Mesendoderm (in vitro differentiated cells): ENCODE results near the gene NPW.

ENCODE experiments used
- DNase-seq: peaks from one replicate; pipeline ENCODE4 v3.0.0; 2013
- H2AK5ac ChIP-seq: 2 replicates; pipeline ENCODE4 v1.6.1; 2013; ENCODE audit warnings: low read length, inconsistent platforms
- H2BK120ac ChIP-seq: 2 replicates; pipeline ENCODE4 v1.6.1; 2013; ENCODE audit warnings: low read depth, mild to moderate bottlenecking, low read length, moderate library complexity, mixed read lengths
- H2BK15ac ChIP-seq: replicated peaks from 2 replicates; pipeline ENCODE4 v1.6.1; 2013; ENCODE audit warnings: low read depth, mild to moderate bottlenecking, moderate library complexity
- H2BK5ac ChIP-seq: 2 replicates; pipeline ENCODE4 v1.6.1; 2013; ENCODE audit warnings: low read length, inconsistent platforms
- H3K18ac ChIP-seq: 2 replicates; pipeline ENCODE4 v1.6.1; 2013; ENCODE audit warnings: mild to moderate bottlenecking, low read length, mixed read lengths
- H3K23ac ChIP-seq: one replicate; pipeline ENCODE4 v1.6.1; 2013; ENCODE audit warnings: low read length
- H3K27ac ChIP-seq: 2 replicates; pipeline ENCODE4 v1.5.1; 2013; ENCODE audit warnings: low read depth, mild to moderate bottlenecking, inconsistent platforms, low read length, moderate library complexity
- H3K27me3 ChIP-seq: 2 replicates; pipeline ENCODE4 v1.6.1; 2013; ENCODE audit warnings: low read length, control low read depth, mild to moderate bottlenecking, inconsistent platforms; ENCODE audit not compliant: insufficient read depth, poor library complexity
- H3K36me3 ChIP-seq: 2 replicates; pipeline ENCODE4 v1.6.1; 2013; ENCODE audit warnings: low read length, inconsistent platforms; ENCODE audit not compliant: control insufficient read depth, insufficient read depth
- H3K4ac ChIP-seq: one replicate; pipeline ENCODE4 v1.6.1; 2013; ENCODE audit warnings: low read depth, mild to moderate bottlenecking, low read length, moderate library complexity
- H3K4me1 ChIP-seq: 2 replicates; pipeline ENCODE4 v1.6.1; 2013; ENCODE audit warnings: low read depth, low read length, inconsistent platforms; ENCODE audit not compliant: control insufficient read depth
- H3K4me2 ChIP-seq: 2 replicates; pipeline ENCODE4 v1.6.1; 2013; ENCODE audit warnings: low read length
- H3K4me3 ChIP-seq: 2 replicates; pipeline ENCODE4 v1.5.1; 2013; ENCODE audit warnings: mild to moderate bottlenecking, low read length
- H3K56ac ChIP-seq: one replicate; pipeline ENCODE4 v1.6.1; 2013; ENCODE audit warnings: low read length
- H3K79me1 ChIP-seq: 2 replicates; pipeline ENCODE4 v1.6.1; 2013; ENCODE audit warnings: low read length, inconsistent platforms
- H3K79me2 ChIP-seq: 2 replicates; pipeline ENCODE4 v1.6.1; 2013; ENCODE audit warnings: mild to moderate bottlenecking, low read length; ENCODE audit not compliant: control insufficient read depth, insufficient read depth
- H3K9ac ChIP-seq: 2 replicates; pipeline ENCODE4 v1.6.1; 2013; ENCODE audit warnings: low read length, inconsistent platforms
- H4K5ac ChIP-seq: one replicate; pipeline ENCODE4 v1.6.1; 2013; ENCODE audit warnings: low read length
- H4K8ac ChIP-seq: one replicate; pipeline ENCODE4 v1.6.1; 2013; ENCODE audit warnings: low read depth, mild to moderate bottlenecking, control low read depth, low read length, moderate library complexity
- WGBS: extraction: QIAGEN DNeasy Blood & Tissue Kit; methylation state at CpG from one replicate; pipeline ENCODE4 v1.1.7; 2013; ENCODE audit warnings: low lambda C conversion rate, missing lambda C conversion rate; ENCODE audit not compliant: insufficient coverage; ENCODE audit errors: extremely low coverage; 5-methylcytosine and 5-hydroxymethylcytosine counted together

Gene NPW

DNA sequence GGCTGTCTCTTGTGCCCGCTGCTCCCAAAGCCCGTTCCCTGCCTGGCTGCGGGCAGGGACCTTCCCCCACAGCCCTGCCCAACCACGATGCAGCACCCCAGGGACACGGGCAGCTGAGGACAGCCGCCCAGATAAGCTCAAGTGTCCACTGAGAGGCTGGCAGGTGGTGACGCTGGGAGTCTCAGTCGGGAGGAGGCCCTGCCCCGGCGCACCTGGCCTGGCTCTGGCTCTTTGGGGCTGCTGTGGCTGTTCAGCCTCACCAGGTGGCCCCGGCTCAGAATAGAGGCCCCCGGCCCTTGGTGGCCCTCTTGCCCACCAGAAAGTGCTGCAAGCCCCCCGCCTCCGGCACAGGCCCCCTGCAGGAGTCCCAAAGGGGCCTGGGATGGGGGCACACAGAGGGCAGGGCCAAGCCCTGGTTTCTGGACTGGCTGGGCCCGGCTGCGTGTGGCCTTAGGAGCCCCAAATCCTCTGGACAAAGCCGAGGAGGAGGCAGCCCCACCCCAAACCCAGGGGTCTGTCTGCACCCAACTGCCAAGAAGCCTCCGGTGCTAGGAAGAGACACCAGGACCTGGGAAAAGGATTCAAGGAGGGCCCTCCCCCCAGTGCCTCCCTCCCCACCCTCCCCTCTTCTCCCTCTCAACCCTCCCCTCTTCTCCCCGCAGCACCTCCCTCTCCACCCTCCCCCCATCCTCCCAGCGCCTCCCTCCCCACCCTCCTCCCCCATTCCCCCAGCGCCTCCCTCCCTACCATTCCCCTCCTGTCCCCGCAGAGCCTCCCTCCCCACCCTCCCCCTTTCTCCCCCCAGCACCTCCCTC is 22.8 kb downstream of the NPW start:
- H3K4ac ChIP-seq = no peak overlapping the region
- no peak overlapping the region for H3K23ac ChIP-seq
- no peak overlapping the region for H3K4me2 ChIP-seq
- H3K4me1 ChIP-seq = peaks cover 2% of the 10 kb centered on the region
- H2AK5ac ChIP-seq = no peak overlapping the region
- no peaks in the 10 kb centered on the region for H3K36me3 ChIP-seq
- H4K5ac ChIP-seq = no peak overlapping the region
- no peak overlapping the region for H4K8ac ChIP-seq
- peaks cover 2% of the 10 kb centered on the region for H3K79me1 ChIP-seq
- H3K27me3 ChIP-seq = no peaks in the 10 kb centered on the region
- H3K79me2 ChIP-seq = no peaks in the 10 kb centered on the region
- no peak for DNase-seq
- no peak overlapping the region for H2BK15ac ChIP-seq
- no CpG with 5 or more reads among the region's 22 CpGs for WGBS
- H3K18ac ChIP-seq = no peak overlapping the region
- no peak overlapping the region for H3K27ac ChIP-seq
- H2BK120ac ChIP-seq = no peak overlapping the region
- H3K9ac ChIP-seq = no peak overlapping the region
- no peak overlapping the region for H2BK5ac ChIP-seq
- no peak overlapping the region for H3K4me3 ChIP-seq
- H3K56ac ChIP-seq = no peak overlapping the region

DNA sequence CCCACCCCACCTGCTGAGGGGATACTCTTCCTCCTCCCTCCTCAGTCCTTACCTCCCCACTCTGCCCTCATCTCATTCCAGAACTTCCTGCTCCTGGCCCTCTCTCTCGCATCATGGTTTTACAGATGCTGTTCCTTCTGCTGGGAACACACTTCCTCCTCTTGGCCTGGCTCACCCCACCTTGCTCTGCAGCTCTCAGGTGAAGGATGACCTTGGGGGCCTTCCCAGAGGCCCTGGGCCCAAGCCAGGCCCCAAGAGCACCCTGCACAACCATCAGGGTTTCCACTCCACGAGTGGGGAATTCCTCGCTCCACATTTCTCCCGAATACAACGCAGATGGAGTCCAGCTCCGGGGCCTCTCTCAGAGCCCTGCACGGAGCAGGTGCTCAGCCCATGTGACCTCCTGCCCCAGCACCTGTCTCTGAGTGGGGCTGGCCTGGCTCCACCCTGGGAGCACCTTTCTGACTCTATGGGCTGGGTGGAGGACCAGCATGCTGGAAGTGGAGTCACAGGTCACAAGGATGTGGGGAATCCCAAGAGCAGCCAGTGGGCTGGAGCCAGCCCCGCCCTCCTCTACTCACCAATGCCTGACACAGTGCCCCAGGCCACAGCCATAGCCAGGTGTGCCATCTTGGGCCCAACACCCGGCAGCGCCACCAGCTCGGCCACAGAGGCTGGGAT is 23.5 kb downstream of the NPW start:
- no peak overlapping the region for H3K56ac ChIP-seq
- H3K36me3 ChIP-seq = no peaks in the 10 kb centered on the region
- peaks cover 2% of the 10 kb centered on the region for H3K79me1 ChIP-seq
- no peak overlapping the region for H3K9ac ChIP-seq
- DNase-seq = no peak
- no peak overlapping the region for H3K4me2 ChIP-seq
- no peak overlapping the region for H3K18ac ChIP-seq
- no peak overlapping the region for H3K27ac ChIP-seq
- H3K4ac ChIP-seq = no peak overlapping the region
- H3K4me1 ChIP-seq = peaks cover 2% of the 10 kb centered on the region
- H3K4me3 ChIP-seq = no peak overlapping the region
- no peak overlapping the region for H2BK120ac ChIP-seq
- H2BK5ac ChIP-seq = no peak overlapping the region
- no peak overlapping the region for H3K23ac ChIP-seq
- no peak overlapping the region for H4K5ac ChIP-seq
- no peak overlapping the region for H2AK5ac ChIP-seq
- no peak overlapping the region for H4K8ac ChIP-seq
- no peak overlapping the region for H2BK15ac ChIP-seq
- WGBS = no CpG with 5 or more reads among the region's 11 CpGs
- H3K79me2 ChIP-seq = no peaks in the 10 kb centered on the region
- no peaks in the 10 kb centered on the region for H3K27me3 ChIP-seq

DNA sequence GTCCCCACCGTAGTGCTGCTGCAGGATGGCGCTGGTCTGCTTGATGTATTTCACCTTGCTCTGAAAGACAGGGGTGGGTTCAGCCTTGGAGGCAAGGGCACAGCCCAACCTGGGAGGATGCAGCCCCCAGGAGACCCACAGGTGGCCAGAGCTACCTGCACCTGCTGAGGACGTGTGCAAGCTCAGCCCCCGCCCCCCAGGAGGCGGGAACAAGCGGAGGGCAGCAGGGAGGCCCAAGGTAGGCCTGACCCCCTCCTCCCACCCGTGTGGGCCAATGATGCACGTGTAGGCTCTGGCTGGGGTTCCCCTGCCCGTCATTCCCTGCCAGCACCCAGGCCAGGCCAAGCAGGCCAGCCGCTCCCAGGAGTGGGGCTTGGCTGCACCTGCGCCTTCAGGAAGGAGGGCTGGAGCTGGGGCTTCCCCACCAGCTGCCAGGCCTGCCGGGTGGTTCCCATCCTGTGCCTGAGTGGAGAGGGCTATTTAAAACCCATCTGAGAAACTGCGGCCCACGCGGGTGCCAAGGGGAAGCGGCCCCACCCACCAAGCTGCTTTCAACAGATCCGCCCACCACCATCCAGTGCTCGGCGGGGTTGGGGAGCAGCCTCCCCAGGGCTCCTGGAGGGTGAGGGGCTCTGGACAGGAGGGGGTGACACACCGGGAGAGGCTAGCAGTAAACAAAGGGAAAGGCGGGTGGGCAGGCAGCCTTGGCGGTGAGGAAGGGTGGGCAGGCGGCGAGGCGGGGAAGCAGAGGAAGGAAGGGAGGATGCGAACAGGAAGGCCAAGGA is 24.3 kb downstream of the NPW start:
- DNase-seq = no peak
- H3K56ac ChIP-seq = no peak overlapping the region

DNA sequence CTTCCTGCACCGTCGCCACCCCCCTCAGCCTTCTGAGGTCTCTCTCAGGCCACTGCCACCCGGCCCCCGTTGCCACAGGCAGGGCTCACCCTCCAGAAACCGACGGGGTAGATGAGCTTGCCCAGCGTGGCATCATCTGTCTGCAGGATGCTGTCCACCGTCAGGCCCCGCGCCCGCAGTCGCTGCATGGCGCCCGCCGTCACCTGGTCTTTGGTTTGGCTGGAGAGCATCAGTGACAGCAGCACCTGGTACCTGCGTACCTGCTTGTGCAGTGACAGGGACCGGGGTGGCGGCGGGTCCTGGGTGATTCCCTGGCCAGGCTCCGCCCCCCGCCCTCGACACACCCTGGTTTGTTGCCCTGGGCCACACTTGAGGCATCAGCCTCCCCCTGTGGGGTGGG is 25.0 kb downstream of the NPW start:
- Histone ChIP-seq H4K8ac (no peak overlapping the region), H3K9ac (no peak overlapping the region), H3K4me2 (no peak overlapping the region), H3K56ac (no peak overlapping the region), H2BK120ac (no peak overlapping the region), H3K18ac (no peak overlapping the region), H3K79me1 (peaks cover 6% of the 10 kb centered on the region), H2BK5ac (no peak overlapping the region), H3K4me3 (no peak overlapping the region), H3K27me3 (no peaks in the 10 kb centered on the region), H3K4ac (no peak overlapping the region), H2BK15ac (no peak overlapping the region), H2AK5ac (no peak overlapping the region), H3K4me1 (peaks cover 2% of the 10 kb centered on the region), H3K79me2 (peaks cover 2% of the 10 kb centered on the region), H4K5ac (no peak overlapping the region), H3K36me3 (no peaks in the 10 kb centered on the region), H3K23ac (no peak overlapping the region), H3K27ac (no peak overlapping the region)
- WGBS = no CpG with 5 or more reads among the region's 22 CpGs
- DNase-seq = no peak

More for the DNA sequence above, 24.3 kb downstream of the NPW start:
- Histone ChIP-seq H4K8ac (no peak overlapping the region), H3K4me2 (no peak overlapping the region), H2BK5ac (no peak overlapping the region), H3K79me1 (peaks cover 6% of the 10 kb centered on the region), H2BK120ac (no peak overlapping the region), H3K18ac (no peak overlapping the region), H3K4me3 (no peak overlapping the region), H3K23ac (no peak overlapping the region), H4K5ac (no peak overlapping the region), H3K36me3 (no peaks in the 10 kb centered on the region), H3K9ac (no peak overlapping the region), H3K27me3 (no peaks in the 10 kb centered on the region), H2AK5ac (no peak overlapping the region), H3K4me1 (peaks cover 2% of the 10 kb centered on the region), H3K79me2 (peaks cover 2% of the 10 kb centered on the region), H3K27ac (no peak overlapping the region), H2BK15ac (no peak overlapping the region), H3K4ac (no peak overlapping the region)
- no CpG with 5 or more reads among the region's 26 CpGs for WGBS

DNA sequence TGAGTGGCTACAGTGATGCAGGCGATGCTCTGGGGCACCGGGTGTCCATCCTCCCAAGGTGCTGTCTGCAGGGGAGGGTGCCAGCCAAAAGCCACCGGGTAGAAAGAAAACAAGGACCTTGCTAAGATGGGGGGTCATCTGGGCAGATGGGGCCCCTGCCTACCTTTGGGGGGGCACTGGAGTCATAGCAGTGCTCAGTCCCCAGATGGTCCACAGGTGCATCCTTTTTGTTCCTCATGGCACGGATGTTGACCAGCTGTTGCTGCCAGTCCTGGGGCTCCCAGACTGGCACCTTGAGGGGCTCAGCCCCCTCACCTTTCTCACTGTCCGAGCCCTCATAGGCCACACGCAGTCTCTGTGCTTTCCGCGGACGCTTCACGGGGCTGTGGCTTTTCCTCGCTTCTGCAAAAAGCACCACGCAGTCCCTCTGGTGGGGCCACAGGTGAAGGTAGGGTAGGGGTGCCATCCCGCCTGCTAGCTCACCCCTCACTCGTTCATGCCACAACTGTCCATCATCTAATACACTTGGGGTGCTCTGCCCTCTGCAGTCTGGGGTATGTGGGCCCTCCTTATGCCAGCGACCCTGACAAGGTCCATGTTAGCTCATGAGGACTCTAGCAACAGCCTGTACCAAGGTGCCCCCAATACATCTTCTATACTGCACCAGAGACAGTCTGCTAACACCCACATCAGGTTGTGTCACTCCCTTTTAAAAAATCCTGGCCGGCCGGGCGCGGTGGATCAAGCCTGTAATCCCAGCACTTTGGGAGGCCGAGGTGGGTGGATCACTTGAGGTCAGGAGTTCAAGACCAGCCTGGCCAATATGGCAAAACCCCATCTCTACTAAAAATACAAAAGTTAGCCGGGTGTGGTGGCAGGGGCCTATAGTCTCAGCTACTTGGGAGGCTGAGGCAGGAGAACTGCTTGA is 26.6 kb downstream of the NPW start:
- no peak overlapping the region for H2BK15ac ChIP-seq
- no peak overlapping the region for H3K9ac ChIP-seq
- H3K56ac ChIP-seq = no peak overlapping the region
- no peak overlapping the region for H4K5ac ChIP-seq
- WGBS = no CpG with 5 or more reads among the region's 21 CpGs
- H3K36me3 ChIP-seq = no peaks in the 10 kb centered on the region
- no peak overlapping the region for H3K4me2 ChIP-seq
- DNase-seq = no peak
- H3K27ac ChIP-seq = no peak overlapping the region
- H3K18ac ChIP-seq = no peak overlapping the region
- H3K23ac ChIP-seq = no peak overlapping the region
- no peak overlapping the region for H2AK5ac ChIP-seq
- H3K79me2 ChIP-seq = peaks cover 2% of the 10 kb centered on the region
- H3K4ac ChIP-seq = no peak overlapping the region
- peaks cover 6% of the 10 kb centered on the region for H3K79me1 ChIP-seq
- H2BK120ac ChIP-seq = no peak overlapping the region
- H2BK5ac ChIP-seq = no peak overlapping the region
- H3K4me1 ChIP-seq = peaks cover 2% of the 10 kb centered on the region
- H4K8ac ChIP-seq = no peak overlapping the region
- no peaks in the 10 kb centered on the region for H3K27me3 ChIP-seq
- no peak overlapping the region for H3K4me3 ChIP-seq
